ENCODE data around the gene MRPL51. TPM values are rescaled to one million over a fixed set of nuclear protein-coding genes. Genes with fewer than 3 reads are reported as not detected.
A peak's percentile ranks its signal among the peaks of the same experiment; 100 is the strongest.

The MRPL51 gene
- total RNA-seq, 2 donors from 2014 or later, result 132 to 220 TPM

GRCh38 chr12:6451348-6452244 is 41.5 kb downstream of the MRPL51 start, which contains the start of gene TAPBPL:
TSS of gene TAPBPL (plus strand) at chr12:6452042. CDS start at chr12:6452249, 207 bp downstream.
- Histone ChIP-seq H3K27me3 (no peaks in the 10 kb centered on the region), H3K9ac (ENCODE audit: low read depth in 2 of 2, low read length in 2 of 2) (peak within 1 kb of the TSS; percentile 99 to 100), H3K36me3 (peaks cover 6% of the 10 kb centered on the region), H3K4me1 (peaks cover 14% of the 10 kb centered on the region), H3K9me3 (no peaks in the 10 kb centered on the region), H3K27ac (peak within 1 kb of the TSS; percentile 97), H3K4me3 (peak within 1 kb of the TSS; percentile 56)
- no peak for TF ChIP-seq CTCF (IDR thresholded peaks at IDR 0.05)
- DNase-seq, result peak; percentile 91
- intact Hi-C loops (cut with DNase I), result loop anchor here (5.0 kb wide), 1 partner anchor 119 kb away; no protein-coding TSS in a partner anchor

GRCh38 chr12:6450869-6451347 is 42.2 kb downstream of the MRPL51 start:
- H3K4me1 ChIP-seq, result peaks cover 14% of the 10 kb centered on the region
- no peaks in the 10 kb centered on the region for H3K27me3 ChIP-seq
- peak overlapping the region; percentile 56 for H3K4me3 ChIP-seq
- H3K27ac ChIP-seq, result peak overlapping the region; percentile 97
- TF ChIP-seq CTCF (IDR thresholded peaks at IDR 0.05), result no peak
- H3K36me3 ChIP-seq, result peaks cover 6% of the 10 kb centered on the region
- H3K9me3 ChIP-seq, result no peaks in the 10 kb centered on the region
- peak overlapping the region; percentile 99 to 100 for H3K9ac ChIP-seq (ENCODE audit: low read depth in 2 of 2, low read length in 2 of 2)
- peak; percentile 59 for DNase-seq
- intact Hi-C loops (cut with DNase I), result loop anchor here (5.0 kb wide), 1 partner anchor 119 kb away; no protein-coding TSS in a partner anchor

- Histone ChIP-seq H3K9me3 (no peaks in the 10 kb centered on the region), H3K9ac (ENCODE audit: low read depth in 2 of 2, low read length in 2 of 2) (peak overlapping the region; percentile 19 to 100), H3K4me3 (peak overlapping the region; percentile 56), H3K36me3 (peaks cover 6% of the 10 kb centered on the region), H3K4me1 (peaks cover 14% of the 10 kb centered on the region), H3K27me3 (no peaks in the 10 kb centered on the region), H3K27ac (peak overlapping the region; percentile 97)
- no peak for DNase-seq
- intact Hi-C loops (cut with DNase I), result loop anchor here (5.0 kb wide), 1 partner anchor 118 kb away; no protein-coding TSS in a partner anchor
- no peak for TF ChIP-seq CTCF (IDR thresholded peaks at IDR 0.05)
These were observed 42.8 kb downstream of the MRPL51 start for GRCh38 chr12:6450091-6450868.

- intact Hi-C loops (cut with DNase I), result no loop called here
- TF ChIP-seq CTCF (IDR thresholded peaks at IDR 0.05), result no peak
- no peaks in the 10 kb centered on the region for H3K9me3 ChIP-seq
- peak within 1 kb of the TSS; percentile 33 to 46 for H3K9ac ChIP-seq (ENCODE audit: low read depth in 2 of 2, low read length in 2 of 2)
- H3K4me3 ChIP-seq, result peak within 1 kb of the TSS; percentile 19
- no peaks in the 10 kb centered on the region for H3K27me3 ChIP-seq
- H3K4me1 ChIP-seq, result peaks cover 1% of the 10 kb centered on the region
- peak within 1 kb of the TSS; percentile 53 for H3K27ac ChIP-seq
- DNase-seq, result no peak
- no peaks in the 10 kb centered on the region for H3K36me3 ChIP-seq
These were observed 48.1 kb downstream of the MRPL51 start, which contains the start of gene CD27 for GRCh38 chr12:6444704-6445688. TSS of gene CD27 (plus strand) at chr12:6444955. CDS start at chr12:6445096, 141 bp downstream.

All from colonic mucosa (tissue), 4 donors.